ENCODE measurements around the gene WWOX. TPM values are rescaled to one million over a fixed set of nuclear protein-coding genes. Genes with fewer than 3 reads are reported as not detected.

Gene WWOX
- total and polyA plus RNA-seq, 2 donors (not counting 3 experiments of a cell fraction or from before 2014, with no cell fraction given): 6.2 to 12.5 TPM

DNA sequence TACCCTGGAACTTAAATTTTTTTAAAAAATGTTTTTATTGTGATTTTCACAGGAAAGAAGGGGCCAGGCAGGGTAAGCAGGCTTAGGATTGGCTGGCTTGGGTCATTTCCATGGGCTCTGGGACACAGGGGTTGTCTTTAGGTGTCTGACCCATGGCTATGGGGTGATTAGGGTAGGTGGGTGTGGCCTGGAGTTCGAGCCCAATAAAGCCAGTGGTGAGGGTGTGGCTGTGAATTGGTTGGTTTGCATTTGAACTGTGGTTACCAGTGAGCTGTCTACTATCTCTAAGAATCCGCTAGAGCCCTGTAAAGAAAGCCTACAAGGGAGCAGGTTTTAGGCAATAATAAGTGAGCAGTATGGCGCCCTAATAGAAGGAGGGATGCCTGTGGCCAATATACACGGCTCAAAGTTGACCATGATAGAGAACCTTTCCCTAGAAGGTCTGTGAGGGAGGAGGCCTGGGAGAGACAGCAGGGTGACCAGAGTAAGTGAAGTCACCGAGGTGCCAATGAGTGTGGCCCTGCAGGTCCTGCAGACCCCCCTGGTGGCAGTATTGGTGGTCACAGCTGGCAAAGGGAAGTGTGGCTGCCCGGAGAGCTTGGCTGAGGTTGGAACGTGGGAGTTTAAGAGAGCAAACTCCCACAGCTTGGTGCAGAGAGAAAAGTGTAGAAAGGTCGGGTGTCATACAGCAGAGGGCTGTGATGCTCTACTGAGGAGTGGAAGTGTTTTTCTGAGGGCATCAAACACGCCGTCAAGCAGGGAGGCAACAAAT, 454.0 kb downstream of the WWOX start:
- Histone ChIP-seq H3K9ac (replicated peaks; ENCODE audit: extremely low read depth, insufficient read depth, low read length) (no peak overlapping the region), H2AFZ (ENCODE audit: low read depth, low read length) (no peak overlapping the region), H3K27ac (ENCODE audit: insufficient read depth, low read depth, low read length) (no peak overlapping the region), H3K27me3 (ENCODE audit: control insufficient read depth in 2 of 2, insufficient read depth in 2 of 2, low read length in 2 of 2) (no peaks in the 10 kb centered on the region), H4K20me1 (replicated peaks; ENCODE audit: control insufficient read depth, extremely low read depth, insufficient read depth, low read length) (no peaks in the 10 kb centered on the region), H3K36me3 (ENCODE audit: control insufficient read depth in 2 of 2, extremely low read depth in 1 of 2, insufficient read depth in 2 of 2, low read length in 2 of 2) (no peaks in the 10 kb centered on the region), H3K79me2 (ENCODE audit: control insufficient read depth, insufficient read depth, low read length) (no peaks in the 10 kb centered on the region), H3K4me2 (ENCODE audit: insufficient read depth, low read length) (no peak overlapping the region), H3K4me1 (ENCODE audit: control insufficient read depth, extremely low read depth, insufficient read depth, low read length) (no peaks in the 10 kb centered on the region), H3K9me1 (replicated peaks; ENCODE audit: control insufficient read depth, extremely low read depth, insufficient read depth, low read length) (no peaks in the 10 kb centered on the region), H3K9me3 (replicated peaks; ENCODE audit: control insufficient read depth, insufficient read depth, low read length) (peaks cover 3% of the 10 kb centered on the region), H3K4me3 (replicated peaks in 1 of 3; ENCODE audit: insufficient read depth in 1 of 3, low read depth in 1 of 3, low read length in 3 of 3) (no peak overlapping the region)
- FAIRE-seq: no peak
- dilution Hi-C loops (cut with MboI; ENCODE audit: extremely low pct_ligation_motif_present, low sequenced_read_pairs) (no loop called here), intact Hi-C loops (cut with micrococcal nuclease) (no loop called here)
- CTCF ChIA-PET: no interaction called here
- DNase-seq (ENCODE audit: low read depth, low spot score): no peak
- no TSS peak for BruUV-seq (replicated peaks)
- POLR2A ChIA-PET: no interaction called here
- TF ChIP-seq, protein P1, sequence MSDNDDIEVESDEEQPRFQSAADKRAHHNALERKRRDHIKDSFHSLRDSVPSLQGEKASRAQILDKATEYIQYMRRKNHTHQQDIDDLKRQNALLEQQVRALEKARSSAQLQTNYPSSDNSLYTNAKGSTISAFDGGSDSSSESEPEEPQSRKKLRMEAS (IDR thresholded peaks at IDR 0.05; ENCODE audit: insufficient read depth, insufficient read length): no peak
- TF ChIP-seq, protein P2, sequence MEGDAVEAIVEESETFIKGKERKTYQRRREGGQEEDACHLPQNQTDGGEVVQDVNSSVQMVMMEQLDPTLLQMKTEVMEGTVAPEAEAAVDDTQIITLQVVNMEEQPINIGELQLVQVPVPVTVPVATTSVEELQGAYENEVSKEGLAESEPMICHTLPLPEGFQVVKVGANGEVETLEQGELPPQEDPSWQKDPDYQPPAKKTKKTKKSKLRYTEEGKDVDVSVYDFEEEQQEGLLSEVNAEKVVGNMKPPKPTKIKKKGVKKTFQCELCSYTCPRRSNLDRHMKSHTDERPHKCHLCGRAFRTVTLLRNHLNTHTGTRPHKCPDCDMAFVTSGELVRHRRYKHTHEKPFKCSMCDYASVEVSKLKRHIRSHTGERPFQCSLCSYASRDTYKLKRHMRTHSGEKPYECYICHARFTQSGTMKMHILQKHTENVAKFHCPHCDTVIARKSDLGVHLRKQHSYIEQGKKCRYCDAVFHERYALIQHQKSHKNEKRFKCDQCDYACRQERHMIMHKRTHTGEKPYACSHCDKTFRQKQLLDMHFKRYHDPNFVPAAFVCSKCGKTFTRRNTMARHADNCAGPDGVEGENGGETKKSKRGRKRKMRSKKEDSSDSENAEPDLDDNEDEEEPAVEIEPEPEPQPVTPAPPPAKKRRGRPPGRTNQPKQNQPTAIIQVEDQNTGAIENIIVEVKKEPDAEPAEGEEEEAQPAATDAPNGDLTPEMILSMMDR (IDR thresholded peaks at IDR 0.05; ENCODE audit: extremely low read depth in 1 of 2, insufficient read depth in 1 of 2, low read depth in 1 of 2, low read length in 2 of 2): no peak
- no peak for TF ChIP-seq JUN (IDR thresholded peaks at IDR 0.05; ENCODE audit: borderline replicate concordance, insufficient read depth, insufficient read length, low read depth)
- TF ChIP-seq FOS (IDR thresholded peaks at IDR 0.05; ENCODE audit: borderline replicate concordance, insufficient read depth, low read length): no peak
- no peak for TF ChIP-seq MYC (IDR thresholded peaks at IDR 0.05; ENCODE audit: low read depth, low read length)
- TF ChIP-seq POLR2A (IDR thresholded peaks at IDR 0.05; ENCODE audit: low read depth, low read length): no peak
- no peak for TF ChIP-seq GATA2 (IDR thresholded peaks at IDR 0.05; ENCODE audit: insufficient read depth, insufficient read length, low read depth, low read length)
- TF ChIP-seq POLR2AphosphoS5 (IDR thresholded peaks at IDR 0.05; ENCODE audit: insufficient read depth, low read depth, low read length): no peak
